Caco-2 (cell line): ENCODE measurements around the gene KCNMB3. TPM values are rescaled to one million over a fixed set of nuclear protein-coding genes. Genes with fewer than 3 reads are reported as not detected.

Experiments used
- BruUV-seq: library from RNA; stranded (reverse); fragments of 400-500 nt; replicated peaks from 2 replicates; lab custom pipeline; 2021; lab: Mats Ljungman, UMichigan
- CTCF ChIA-PET: fragments of 300-600 bp; sonication (Branson Sonifier 250); formaldehyde crosslinking; loops from one replicate; lab custom pipeline; 2022; ENCODE audit warnings: antibody characterized with exemption; lab: Charles Lee
- POLR2A ChIA-PET: fragments of 300-600 bp; sonication (Branson Sonifier 250); formaldehyde crosslinking; loops from one replicate; lab custom pipeline; 2022; ENCODE audit warnings: antibody characterized with exemption; lab: Charles Lee
- DNase-seq, 2 experiments: peaks; one replicate each; pipeline versions ENCODE4 v3.0.0 to v3.0.0-alpha.2; 2020 to 2022
- H3K27me3 ChIP-seq: replicated peaks from 2 replicates; pipeline ENCODE4 v1.6.0; 2011; ENCODE audit warnings: low read length; ENCODE audit not compliant: control insufficient read depth, insufficient read depth
- H3K36me3 ChIP-seq: 2 replicates; pipeline ENCODE4 v1.5.1; 2011; ENCODE audit warnings: low read length; ENCODE audit not compliant: control insufficient read depth, insufficient read depth
- H3K4me1 ChIP-seq: fragments of 250-450 bp; sonication (Bioruptor Pico); 2 replicates; pipeline ENCODE4 v1.5.1; 2020; ENCODE audit warnings: mild to moderate bottlenecking
- H3K4me3 ChIP-seq: 2 replicates; pipeline ENCODE4 v1.5.1; 2011; ENCODE audit warnings: low read depth, mild to moderate bottlenecking, control low read depth, low read length
- H3K9me3 ChIP-seq: fragments of 250-450 bp; sonication (Bioruptor Pico); 2 replicates; pipeline ENCODE4 v1.5.1; 2020; ENCODE audit warnings: mild to moderate bottlenecking, moderate library complexity
- H3K27ac Mint-ChIP-seq: one replicate; pipeline ENCODE4 v1.8.0; 2022; ENCODE audit warnings: mixed read lengths; ENCODE audit not compliant: unreplicated experiment
- H3K27me3 Mint-ChIP-seq: one replicate; pipeline ENCODE4 v1.8.0; 2022; ENCODE audit warnings: mixed read lengths; ENCODE audit not compliant: insufficient read depth, unreplicated experiment
- H3K36me3 Mint-ChIP-seq: one replicate; pipeline ENCODE4 v1.8.0; 2022; ENCODE audit warnings: mild to moderate bottlenecking, mixed read lengths; ENCODE audit not compliant: insufficient read depth, unreplicated experiment
- H3K4me1 Mint-ChIP-seq: one replicate; pipeline ENCODE4 v1.8.0; 2022; ENCODE audit warnings: low read depth, mixed read lengths; ENCODE audit not compliant: unreplicated experiment
- H3K4me3 Mint-ChIP-seq: one replicate; pipeline ENCODE4 v1.8.0; 2022; ENCODE audit warnings: mild to moderate bottlenecking, moderate library complexity, mixed read lengths; ENCODE audit not compliant: unreplicated experiment
- H3K9me3 Mint-ChIP-seq: one replicate; pipeline ENCODE4 v1.8.0; 2022; ENCODE audit warnings: mixed read lengths; ENCODE audit not compliant: unreplicated experiment
- intact Hi-C: fragments of 100-400 bp; cut with micrococcal nuclease; formaldehyde crosslinking; loops from one replicate; pipeline ENCODE4 v1.10.0; 2022; ENCODE audit not compliant: unreplicated experiment
- total RNA-seq: library from RNA; stranded (reverse); gene quantifications from 2 replicates; pipeline ENCODE4 v1.2.3, GENCODE V29; 2022
- TF ChIP-seq, protein P1 (sequence below), 2 experiments: fragments of 200-600 bp in 1 of 2; IDR thresholded peaks; 1 replicate in 1 of 2; 2 replicates in 1 of 2; pipeline versions ENCODE4 v1.5.1 to v1.8.0; 2011 to 2022; ENCODE audit warnings: antibody characterized with exemption in 1 of 2, control low read depth in 1 of 2, inconsistent platforms in 1 of 2, low read depth in 1 of 2, low read length in 1 of 2, mild to moderate bottlenecking in 1 of 2, moderate library complexity in 1 of 2; ENCODE audit not compliant: insufficient read depth in 1 of 2, severe bottlenecking in 1 of 2, unreplicated experiment in 1 of 2

The KCNMB3 gene
- total RNA-seq, 1 experiment from 2014 or later = 6.9 TPM

DNA sequence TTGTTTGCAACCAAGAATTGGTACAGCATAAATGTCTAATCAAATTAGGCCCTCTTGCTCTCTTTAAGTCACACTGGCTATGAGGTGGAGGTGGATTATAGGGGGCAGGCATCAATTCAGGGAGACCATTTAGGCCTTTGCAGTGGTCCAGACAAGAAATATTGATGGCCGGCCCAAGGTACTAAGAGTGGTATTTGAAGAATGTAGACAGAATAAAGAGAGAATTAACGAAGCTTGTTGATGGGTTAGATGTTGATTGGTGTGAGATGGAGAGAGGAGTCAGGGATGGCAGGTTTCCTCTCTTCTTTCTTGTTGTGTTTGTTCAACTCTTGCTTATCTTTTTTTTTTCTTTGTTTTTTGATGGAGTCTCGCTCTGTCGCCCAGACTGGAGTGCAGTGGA, 54.2 kb downstream of the KCNMB3 start:
- ChIA-PET POLR2A (no interaction called here), CTCF (no interaction called here)
- peaks cover 7% of the 10 kb centered on the region for H3K36me3 Mint-ChIP-seq
- H3K27me3 Mint-ChIP-seq = no peaks in the 10 kb centered on the region
- TF ChIP-seq, protein P1, sequence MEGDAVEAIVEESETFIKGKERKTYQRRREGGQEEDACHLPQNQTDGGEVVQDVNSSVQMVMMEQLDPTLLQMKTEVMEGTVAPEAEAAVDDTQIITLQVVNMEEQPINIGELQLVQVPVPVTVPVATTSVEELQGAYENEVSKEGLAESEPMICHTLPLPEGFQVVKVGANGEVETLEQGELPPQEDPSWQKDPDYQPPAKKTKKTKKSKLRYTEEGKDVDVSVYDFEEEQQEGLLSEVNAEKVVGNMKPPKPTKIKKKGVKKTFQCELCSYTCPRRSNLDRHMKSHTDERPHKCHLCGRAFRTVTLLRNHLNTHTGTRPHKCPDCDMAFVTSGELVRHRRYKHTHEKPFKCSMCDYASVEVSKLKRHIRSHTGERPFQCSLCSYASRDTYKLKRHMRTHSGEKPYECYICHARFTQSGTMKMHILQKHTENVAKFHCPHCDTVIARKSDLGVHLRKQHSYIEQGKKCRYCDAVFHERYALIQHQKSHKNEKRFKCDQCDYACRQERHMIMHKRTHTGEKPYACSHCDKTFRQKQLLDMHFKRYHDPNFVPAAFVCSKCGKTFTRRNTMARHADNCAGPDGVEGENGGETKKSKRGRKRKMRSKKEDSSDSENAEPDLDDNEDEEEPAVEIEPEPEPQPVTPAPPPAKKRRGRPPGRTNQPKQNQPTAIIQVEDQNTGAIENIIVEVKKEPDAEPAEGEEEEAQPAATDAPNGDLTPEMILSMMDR (IDR thresholded peaks at IDR 0.05; ENCODE audit: insufficient read depth in 1 of 2, low read depth in 1 of 2, low read length in 1 of 2, severe bottlenecking in 1 of 2, unreplicated experiment in 1 of 2) = no peak
- no peak for DNase-seq
- peaks cover 14% of the 10 kb centered on the region for H3K4me1 ChIP-seq
- H3K27ac Mint-ChIP-seq = no peak overlapping the region
- BruUV-seq = no TSS peak
- H3K9me3 ChIP-seq = no peaks in the 10 kb centered on the region
- H3K9me3 Mint-ChIP-seq = no peaks in the 10 kb centered on the region
- H3K36me3 ChIP-seq = no peaks in the 10 kb centered on the region
- no peak overlapping the region for H3K4me3 ChIP-seq
- H3K4me1 Mint-ChIP-seq = peaks cover 13% of the 10 kb centered on the region
- intact Hi-C loops = no loop called here
- H3K4me3 Mint-ChIP-seq = no peak overlapping the region
- H3K27me3 ChIP-seq = no peaks in the 10 kb centered on the region

GRCh38 chr3:179196098-179196497, 54.8 kb downstream of the KCNMB3 start:
- Mint-ChIP-seq H3K27ac (no peak overlapping the region), H3K4me1 (peaks cover 13% of the 10 kb centered on the region)
- CTCF ChIA-PET = no interaction called here

DNA sequence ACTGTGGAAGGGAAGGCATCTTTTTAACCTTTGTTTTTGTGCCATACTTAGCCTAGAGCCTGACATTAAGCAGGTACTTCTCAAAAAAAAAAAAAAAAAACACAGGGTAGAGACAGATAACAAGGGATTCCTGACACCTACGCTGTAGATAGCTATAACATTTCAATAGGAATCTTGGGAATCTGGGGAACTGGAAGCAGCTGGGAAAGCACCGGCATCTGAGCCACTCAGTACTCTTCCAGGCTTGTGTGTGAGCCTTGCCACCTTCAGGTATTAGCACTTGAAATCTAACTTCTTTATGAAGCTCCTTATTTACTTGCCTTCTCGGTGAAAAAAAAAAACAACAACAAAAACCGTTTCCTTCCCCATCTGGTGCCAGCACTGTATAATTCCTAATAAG, 56.0 kb downstream of the KCNMB3 start:
- H3K9me3 Mint-ChIP-seq = no peaks in the 10 kb centered on the region
- no peak for DNase-seq
- POLR2A ChIA-PET = interaction anchor here (0.5 to 0.6 kb wide), 2 partner anchors 46 to 57 kb away, joined by 3 to 4 read pairs; no protein-coding TSS in a partner anchor

More at GRCh38 chr3:179196098-179196497, 54.8 kb downstream of the KCNMB3 start:
- peaks cover 14% of the 10 kb centered on the region for H3K4me1 ChIP-seq
- no peaks in the 10 kb centered on the region for H3K27me3 ChIP-seq
- H3K9me3 ChIP-seq = no peaks in the 10 kb centered on the region
- H3K27me3 Mint-ChIP-seq = no peaks in the 10 kb centered on the region
- H3K36me3 Mint-ChIP-seq = peaks cover 7% of the 10 kb centered on the region
- TF ChIP-seq, protein P1 (IDR thresholded peaks at IDR 0.05; ENCODE audit: insufficient read depth in 1 of 2, low read depth in 1 of 2, low read length in 1 of 2, severe bottlenecking in 1 of 2, unreplicated experiment in 1 of 2) = no peak
- no peak overlapping the region for H3K4me3 ChIP-seq
- intact Hi-C loops = no loop called here
- H3K4me3 Mint-ChIP-seq = no peak overlapping the region
- H3K9me3 Mint-ChIP-seq = no peaks in the 10 kb centered on the region
- POLR2A ChIA-PET = no interaction called here
- BruUV-seq = no TSS peak
- H3K36me3 ChIP-seq = no peaks in the 10 kb centered on the region
- DNase-seq = no peak

More for the DNA sequence above, 56.0 kb downstream of the KCNMB3 start:
- no peaks in the 10 kb centered on the region for H3K27me3 ChIP-seq
- no peaks in the 10 kb centered on the region for H3K27me3 Mint-ChIP-seq
- no TSS peak for BruUV-seq
- no peak overlapping the region for H3K4me3 Mint-ChIP-seq
- no peaks in the 10 kb centered on the region for H3K9me3 ChIP-seq
- peaks cover 14% of the 10 kb centered on the region for H3K4me1 ChIP-seq
- H3K36me3 Mint-ChIP-seq = no peaks in the 10 kb centered on the region
- no peaks in the 10 kb centered on the region for H3K36me3 ChIP-seq
- TF ChIP-seq, protein P1 (IDR thresholded peaks at IDR 0.05; ENCODE audit: insufficient read depth in 1 of 2, low read depth in 1 of 2, low read length in 1 of 2, severe bottlenecking in 1 of 2, unreplicated experiment in 1 of 2) = no peak
- peak overlapping the region; percentile 15 for H3K27ac Mint-ChIP-seq
- CTCF ChIA-PET = interaction anchor here (0.7 kb wide), 1 partner anchor 147 kb away, joined by 3 read pairs; no protein-coding TSS in a partner anchor
- peaks cover 20% of the 10 kb centered on the region for H3K4me1 Mint-ChIP-seq
- no peak overlapping the region for H3K4me3 ChIP-seq
- intact Hi-C loops = no loop called here

Other genes starting within 250 kb of the KCNMB3 start
- 7.6 and 8.8 TPM in 2 replicates for gene ZMAT3, start 179.3 kb downstream of the KCNMB3 start, total RNA-seq
- 8.4 and 10.6 TPM in 2 replicates for gene PIK3CA, start 102.8 kb downstream of the KCNMB3 start, total RNA-seq
- 28.6 TPM in 2 replicates for gene ZNF639, start 71.9 kb upstream of the KCNMB3 start, total RNA-seq
- gene MFN1, start 96.6 kb upstream of the KCNMB3 start, total RNA-seq = 46.3 and 53.9 TPM in 2 replicates
- gene GNB4, start 200.4 kb upstream of the KCNMB3 start, total RNA-seq = 3.6 and 5.1 TPM in 2 replicates